Activated naive CD4-positive, alpha-beta T cell treated with anti-CD3 and anti-CD28 coated beads, Interleukin-2, amount 50 U/mL, for 72 hours (primary cell): Measurements from ENCODE around the gene ZAP70. TPM values are rescaled to one million over a fixed set of nuclear protein-coding genes. Genes with fewer than 3 reads are reported as not detected.
A peak's percentile ranks its signal among the peaks of the same experiment; 100 is the strongest.

Experiments used
- ATAC-seq, 2 donors: fragments of 150-1000 bp; cut with Tn5 transposase; 2 replicates each; pipeline ENCODE4 v1.10.0; 2021; ENCODE audit warnings: mild to moderate bottlenecking in 2 of 2, moderate library complexity in 2 of 2
- DNase-seq, 2 donors: peaks; one replicate each; pipeline ENCODE4 v3.0.0; 2021 to 2022; ENCODE audit warnings: low spot score in 2 of 2
- H3K27ac Mint-ChIP-seq, 2 donors: one replicate each; pipeline ENCODE4 v1.8.0; 2022; ENCODE audit warnings: mild to moderate bottlenecking in 2 of 2, mixed read lengths in 2 of 2
- H3K36me3 Mint-ChIP-seq, 2 donors: one replicate each; pipeline ENCODE4 v1.8.0; 2022; ENCODE audit warnings: mixed read lengths in 2 of 2
- H3K9me3 Mint-ChIP-seq, 2 donors: one replicate each; pipeline ENCODE4 v1.8.0; 2022; ENCODE audit warnings: mixed read lengths in 2 of 2
- total RNA-seq, 2 donors: library from RNA; stranded (reverse); gene quantifications; one replicate each; pipeline ENCODE4 v1.2.3, GENCODE V29; 2022

The ZAP70 gene
- total RNA-seq, 2 donors from 2014 or later: 164 to 235 TPM

- peak overlapping the region; percentile 35 to 88 for H3K27ac Mint-ChIP-seq
- no peak for DNase-seq
- no peak for ATAC-seq
- H3K9me3 Mint-ChIP-seq: no peaks in the 10 kb centered on the region
- peaks cover 14 to 76% of the 10 kb centered on the region in 2 donors for H3K36me3 Mint-ChIP-seq
These were observed 8.9 kb downstream of the ZAP70 start for GRCh38 chr2:97722227-97722626.

GRCh38 chr2:97723156-97724072 is 10.0 kb downstream of the ZAP70 start:
- Mint-ChIP-seq H3K27ac (peak overlapping the region; percentile 61 to 98), H3K36me3 (peaks cover 19 to 80% of the 10 kb centered on the region in 2 donors), H3K9me3 (no peaks in the 10 kb centered on the region)
- DNase-seq: no peak
- no peak for ATAC-seq

- DNase-seq (no peak), ATAC-seq (no peak)
- H3K36me3 Mint-ChIP-seq: peaks cover 19 to 80% of the 10 kb centered on the region in 2 donors
- no peaks in the 10 kb centered on the region for H3K9me3 Mint-ChIP-seq
- H3K27ac Mint-ChIP-seq: peak overlapping the region in 1 of 2 donors; percentile 61
These were observed 10.7 kb downstream of the ZAP70 start for GRCh38 chr2:97724073-97724410.

GRCh38 chr2:97724501-97724900 is 11.1 kb downstream of the ZAP70 start:
- H3K27ac Mint-ChIP-seq: peak overlapping the region in 1 of 2 donors; percentile 65
- H3K9me3 Mint-ChIP-seq: no peaks in the 10 kb centered on the region
- ATAC-seq (no peak), DNase-seq (no peak)
- H3K36me3 Mint-ChIP-seq: peaks cover 20 to 80% of the 10 kb centered on the region in 2 donors

GRCh38 chr2:97724946-97725688 is 11.7 kb downstream of the ZAP70 start:
- ATAC-seq (no peak), DNase-seq (no peak)
- Mint-ChIP-seq H3K36me3 (peaks cover 26 to 81% of the 10 kb centered on the region in 2 donors), H3K27ac (peak overlapping the region in 1 of 2 donors; percentile 65), H3K9me3 (no peaks in the 10 kb centered on the region)

GRCh38 chr2:97726261-97727064 is 13.1 kb downstream of the ZAP70 start:
- peaks cover 33 to 82% of the 10 kb centered on the region in 2 donors for H3K36me3 Mint-ChIP-seq
- peak overlapping the region in 1 of 2 donors; percentile 68 for H3K27ac Mint-ChIP-seq
- ATAC-seq (no peak), DNase-seq (no peak)
- no peaks in the 10 kb centered on the region for H3K9me3 Mint-ChIP-seq

GRCh38 chr2:97727296-97727695 is 13.9 kb downstream of the ZAP70 start:
- Mint-ChIP-seq H3K36me3 (peaks cover 36 to 84% of the 10 kb centered on the region in 2 donors), H3K9me3 (no peaks in the 10 kb centered on the region), H3K27ac (peak overlapping the region; percentile 39 to 68)
- DNase-seq: no peak
- ATAC-seq: no peak

GRCh38 chr2:97728091-97728731 is 14.8 kb downstream of the ZAP70 start:
- Mint-ChIP-seq H3K27ac (peak overlapping the region; percentile 39 to 68), H3K9me3 (no peaks in the 10 kb centered on the region), H3K36me3 (peaks cover 30 to 78% of the 10 kb centered on the region in 2 donors)
- ATAC-seq: peak; percentile 75 to 88
- DNase-seq: no peak

GRCh38 chr2:97730245-97730644 is 16.9 kb downstream of the ZAP70 start:
- Mint-ChIP-seq H3K27ac (peak overlapping the region; percentile 9 to 29), H3K9me3 (no peaks in the 10 kb centered on the region), H3K36me3 (peaks cover 25 to 64% of the 10 kb centered on the region in 2 donors)
- DNase-seq: no peak
- ATAC-seq: no peak

GRCh38 chr2:97731274-97732020 is 18.1 kb downstream of the ZAP70 start:
- Mint-ChIP-seq H3K27ac (peak overlapping the region; percentile 42 to 84), H3K9me3 (no peaks in the 10 kb centered on the region), H3K36me3 (peaks cover 22 to 52% of the 10 kb centered on the region in 2 donors)
- DNase-seq (no peak), ATAC-seq (no peak)

- H3K9me3 Mint-ChIP-seq: no peaks in the 10 kb centered on the region
- H3K36me3 Mint-ChIP-seq: peaks cover 22 to 39% of the 10 kb centered on the region in 2 donors
- DNase-seq (no peak), ATAC-seq (no peak)
- H3K27ac Mint-ChIP-seq: no peak overlapping the region
These were observed 19.3 kb downstream of the ZAP70 start for GRCh38 chr2:97732436-97733340.

GRCh38 chr2:97733341-97734035 is 20.1 kb downstream of the ZAP70 start:
- ATAC-seq: no peak
- Mint-ChIP-seq H3K36me3 (peaks cover 17 to 37% of the 10 kb centered on the region in 2 donors), H3K9me3 (no peaks in the 10 kb centered on the region)

GRCh38 chr2:97734061-97735051 is 21.0 kb downstream of the ZAP70 start:
- DNase-seq: no peak
- ATAC-seq: no peak
- H3K9me3 Mint-ChIP-seq: no peaks in the 10 kb centered on the region
- peaks cover 17 to 35% of the 10 kb centered on the region in 2 donors for H3K36me3 Mint-ChIP-seq
- H3K27ac Mint-ChIP-seq: no peak overlapping the region

More at GRCh38 chr2:97733341-97734035, 20.1 kb downstream of the ZAP70 start:
- no peak for DNase-seq
- H3K27ac Mint-ChIP-seq: no peak overlapping the region
